Iris pigment epithelial cell (primary cell): ENCODE results near the gene SSBP4.
"Not testable (repeated sequence)": the region's sequence is repeated elsewhere in the genome, so short reads cannot be mapped to it uniquely, and the experiment has no call there.

Experiments used
- DNase-seq: peaks from one replicate; pipeline ENCODE4 v3.0.0-alpha.2; 2011; ENCODE audit warnings: low read depth

SSBP4 gene

DNA sequence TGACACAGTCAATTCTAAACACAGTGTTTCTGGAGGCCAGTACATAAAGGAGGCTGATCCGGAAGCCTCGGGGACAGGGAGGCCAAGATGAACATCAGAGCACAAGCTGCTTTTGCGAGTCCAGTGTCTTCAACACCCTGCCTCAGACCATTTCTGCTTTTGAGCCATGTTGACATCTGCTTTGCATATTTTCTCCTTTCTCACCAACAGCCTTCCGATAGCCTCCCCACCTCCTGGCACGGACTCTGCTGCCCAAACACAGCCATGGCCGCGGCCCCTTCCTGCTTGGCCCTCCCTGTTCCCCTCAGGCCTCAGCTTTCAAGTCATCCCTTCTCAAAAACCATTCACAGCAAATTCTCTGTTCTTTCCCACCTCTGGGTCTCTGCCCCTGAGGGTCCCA lies 25.4 kb upstream of the SSBP4 start:
- DNase-seq: no peak

DNA sequence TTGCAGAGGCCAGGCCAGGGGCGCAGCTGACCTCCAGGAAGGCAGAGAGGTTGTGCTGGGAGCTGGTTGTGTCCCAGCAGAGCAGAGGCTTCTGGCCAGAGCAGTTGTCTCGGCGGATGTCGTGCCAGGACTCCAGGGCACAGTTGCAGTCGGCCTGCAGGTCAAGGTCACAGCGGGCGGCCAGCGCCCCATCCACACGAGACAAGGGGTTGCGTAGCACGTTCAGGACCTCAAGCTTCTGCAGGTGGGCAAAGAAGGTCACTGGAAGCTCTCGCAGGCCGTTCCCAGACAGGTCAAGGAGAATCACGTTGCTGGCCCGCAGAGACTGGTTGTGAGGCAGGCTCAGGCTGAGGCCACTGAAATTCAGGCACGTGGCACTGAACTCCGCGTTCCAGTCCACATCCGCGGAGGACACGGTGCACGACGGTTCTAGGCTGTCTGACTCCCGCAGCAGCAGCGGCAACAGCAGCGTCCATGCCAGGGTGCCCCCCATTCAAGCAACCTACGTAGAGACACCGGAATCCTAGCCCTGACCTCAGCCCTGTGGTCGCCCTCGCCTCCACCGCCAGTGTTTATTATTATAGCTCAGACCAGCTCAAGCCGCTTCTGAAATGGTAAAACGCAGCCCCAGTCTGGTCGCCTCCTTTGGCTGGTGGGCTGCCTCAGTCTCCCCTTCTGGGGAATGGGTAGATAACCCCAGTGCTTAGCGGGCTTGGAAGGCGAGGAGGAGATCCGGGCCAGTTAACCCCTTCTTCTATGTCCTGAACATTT lies 22.5 kb upstream of the SSBP4 start:
- no peak for DNase-seq

DNA sequence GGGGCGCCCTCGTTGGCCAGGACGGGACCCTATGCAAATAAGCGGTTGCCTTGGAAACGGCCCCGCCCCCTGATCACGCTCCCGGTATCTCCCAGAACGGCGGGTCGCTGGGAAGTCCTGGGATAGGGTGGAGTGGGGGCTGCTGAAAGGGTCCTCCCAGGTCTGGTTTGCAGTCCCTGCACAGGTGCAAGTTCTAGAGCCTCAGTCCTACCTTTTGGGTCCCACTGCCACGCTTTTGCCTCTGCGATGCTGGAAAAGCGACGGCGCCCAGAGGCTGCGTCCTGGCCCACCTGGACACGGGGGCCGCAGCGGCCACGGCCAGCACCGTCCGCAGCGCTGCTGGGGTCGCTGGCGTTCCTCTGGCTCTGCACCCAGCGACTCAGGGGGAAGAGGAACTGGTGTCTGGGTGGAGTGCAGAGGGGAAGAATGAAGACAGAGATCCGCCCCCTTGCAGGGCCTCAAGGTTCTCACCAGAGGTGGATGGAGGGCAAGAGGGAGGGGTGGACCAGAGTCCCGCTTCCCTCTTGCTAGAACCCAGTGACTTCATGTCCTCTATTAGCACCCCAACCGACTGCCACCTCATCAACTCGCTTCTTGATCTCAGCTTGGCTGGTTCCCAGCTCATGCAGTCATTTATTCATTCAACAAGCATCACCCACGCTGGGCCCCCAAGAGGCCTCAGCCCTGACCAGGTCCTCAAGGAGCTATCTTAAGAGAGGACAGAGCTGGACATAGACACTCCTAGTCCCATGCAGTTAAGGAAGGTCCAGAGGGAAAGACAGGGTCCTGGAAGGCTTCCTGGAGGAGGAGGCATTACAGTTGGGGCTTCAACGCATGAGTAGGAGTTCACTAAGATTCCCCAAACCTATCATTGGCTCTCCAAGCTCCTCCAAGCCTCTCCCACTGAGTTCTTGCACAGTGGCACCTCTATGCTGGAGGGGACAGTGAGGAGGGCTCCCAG lies 21.7 kb upstream of the SSBP4 start, which contains the start of gene LRRC25:
Gene LRRC25 (minus strand): TSS at position 381 of the 961 bp plus-strand sequence. CDS start 659 bp downstream, outside the sequence.
- DNase-seq: no peak

DNA sequence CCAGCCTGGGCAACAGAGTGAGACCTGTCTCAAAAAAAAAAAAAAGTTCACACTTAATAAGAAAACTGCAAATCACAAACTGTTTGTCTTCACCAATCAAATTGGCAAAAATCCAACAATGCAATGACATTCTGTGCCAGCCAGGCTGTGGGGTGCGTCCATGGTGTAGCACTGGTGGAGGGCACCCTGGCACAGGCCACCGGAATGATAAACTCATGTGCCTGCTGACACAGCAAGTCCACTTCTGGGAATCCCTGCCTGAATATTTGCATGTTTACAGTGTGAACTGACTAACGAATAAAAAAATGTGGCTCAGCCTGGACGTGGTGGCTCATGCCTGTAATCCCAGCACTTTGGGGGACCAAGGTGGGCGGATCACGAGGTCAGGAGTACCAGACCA lies 20.2 kb upstream of the SSBP4 start:
- DNase-seq: peak; percentile 79

DNA sequence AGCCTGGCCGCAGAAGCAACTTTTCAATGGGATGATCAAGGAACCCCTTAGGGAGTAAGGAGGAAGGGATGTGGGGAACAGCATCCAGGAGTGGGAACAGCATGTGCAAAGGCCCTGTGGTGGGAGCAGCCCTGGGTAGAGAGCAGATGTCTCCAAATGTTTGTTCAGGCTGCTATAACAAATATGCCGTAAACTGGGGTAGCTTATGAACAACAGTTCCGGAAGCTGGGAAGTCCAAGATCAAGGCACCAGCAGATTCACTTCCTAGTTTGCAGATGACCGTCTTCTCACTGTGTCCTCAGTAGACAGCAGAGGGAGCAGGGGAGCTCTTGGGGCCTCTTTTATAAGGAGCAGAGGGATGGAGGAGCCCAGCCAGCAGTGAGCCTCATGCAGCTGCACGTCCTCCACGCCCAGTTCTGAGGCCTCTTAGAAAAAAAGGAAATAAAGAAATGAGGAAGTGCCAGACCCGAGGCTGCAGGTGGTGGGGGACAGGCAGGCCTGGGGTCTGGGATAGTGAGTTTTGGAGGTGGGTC lies 17.6 kb upstream of the SSBP4 start:
- peak; percentile 71 for DNase-seq

DNA sequence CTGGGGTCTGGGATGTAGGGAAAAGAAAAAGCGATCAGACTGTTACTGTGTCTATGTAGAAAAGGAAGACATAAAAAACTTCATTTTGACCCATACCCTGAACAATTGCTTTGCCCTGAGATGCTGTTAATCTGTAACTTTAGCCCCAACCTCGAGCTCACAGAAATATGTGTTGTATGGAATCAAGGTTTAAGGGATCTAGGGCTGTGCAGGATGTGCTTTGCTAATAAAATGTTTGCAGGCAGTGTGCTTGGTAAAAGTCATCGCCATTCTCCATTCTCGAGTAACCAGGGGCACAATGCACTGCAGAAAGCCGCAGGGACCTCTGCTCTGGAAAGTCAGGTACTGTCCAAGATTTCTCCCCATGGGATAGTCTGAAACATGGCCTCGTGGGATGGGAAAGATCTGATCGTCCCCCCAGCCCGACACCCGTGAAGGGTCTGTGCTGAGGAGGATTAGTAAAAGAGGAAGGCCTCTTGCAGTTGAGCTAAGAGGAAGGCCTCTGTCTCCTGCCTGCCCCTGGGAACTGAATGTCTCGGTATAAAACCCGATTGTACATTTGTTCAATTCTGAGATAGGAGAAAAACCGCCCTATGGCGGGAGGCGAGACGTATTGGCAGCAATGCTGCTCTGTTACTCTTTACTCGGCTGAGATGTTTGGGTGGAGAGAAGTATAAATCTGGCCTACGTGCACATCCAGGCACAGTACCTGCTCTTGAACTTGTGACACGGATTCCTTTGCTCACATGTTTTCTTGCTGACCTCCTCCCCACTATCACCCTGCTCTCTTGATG lies 16.5 kb upstream of the SSBP4 start:
- DNase-seq: not testable (repeated sequence)

DNA sequence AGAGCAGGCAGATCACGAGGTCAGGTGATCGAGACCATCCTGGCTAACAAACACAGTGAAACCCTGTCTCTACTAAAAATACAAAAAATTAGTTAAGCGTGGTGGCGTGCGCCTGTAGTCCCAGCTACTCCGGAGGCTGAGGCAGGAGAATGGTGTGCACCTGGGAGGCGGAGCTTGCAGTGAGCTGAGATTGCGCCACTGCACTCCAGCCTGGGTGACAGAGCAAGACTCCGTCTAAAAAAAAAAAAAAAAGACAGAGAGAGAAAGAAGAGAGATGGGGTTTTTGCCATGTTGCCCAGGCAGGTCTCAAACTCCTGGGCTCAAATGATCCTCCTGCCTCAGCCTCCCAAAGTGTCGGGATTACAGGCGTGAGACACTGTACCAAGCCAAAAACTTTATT lies 13.4 kb upstream of the SSBP4 start:
- DNase-seq: not testable (repeated sequence)

DNA sequence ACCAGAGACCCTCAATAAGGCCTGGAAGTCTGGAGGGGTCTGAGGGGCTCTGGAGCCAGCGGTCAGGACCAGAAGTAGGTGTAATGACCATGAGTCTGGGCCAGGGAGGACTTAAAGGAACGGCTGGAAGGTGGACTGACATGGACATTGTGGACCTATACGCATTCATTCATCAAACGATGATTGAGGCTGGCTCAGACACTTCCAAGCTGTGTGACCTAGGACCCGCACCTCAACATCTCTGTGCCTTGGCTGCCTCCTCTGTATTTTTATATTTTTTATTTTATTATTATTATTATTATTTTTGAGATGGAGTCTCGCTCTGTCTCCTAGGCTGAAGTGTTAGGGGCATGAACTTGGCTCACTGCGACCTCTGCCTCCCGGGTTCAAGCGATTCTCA lies 12.4 kb upstream of the SSBP4 start:
- no peak for DNase-seq

DNA sequence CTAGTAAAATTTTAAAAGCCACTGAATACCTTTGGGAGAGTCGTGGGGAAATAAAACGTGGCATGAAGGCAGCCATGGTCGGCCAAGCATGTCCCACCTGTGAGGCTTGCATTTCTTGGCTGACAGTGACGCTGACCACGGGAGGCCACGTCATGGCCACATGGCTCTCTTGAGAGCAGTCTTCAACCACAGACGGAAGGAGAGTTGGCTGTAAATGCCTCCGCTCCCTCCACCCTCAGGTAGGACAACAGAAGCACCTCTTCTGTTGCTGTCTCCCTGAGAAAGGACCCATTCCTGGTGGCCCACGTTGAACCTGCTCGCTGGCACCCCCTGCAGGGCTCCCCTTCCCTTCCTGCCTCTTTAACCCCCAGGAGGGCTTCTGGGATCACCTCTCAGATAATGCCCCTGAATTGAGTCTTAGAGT lies 11.1 kb upstream of the SSBP4 start:
- DNase-seq: no peak

DNA sequence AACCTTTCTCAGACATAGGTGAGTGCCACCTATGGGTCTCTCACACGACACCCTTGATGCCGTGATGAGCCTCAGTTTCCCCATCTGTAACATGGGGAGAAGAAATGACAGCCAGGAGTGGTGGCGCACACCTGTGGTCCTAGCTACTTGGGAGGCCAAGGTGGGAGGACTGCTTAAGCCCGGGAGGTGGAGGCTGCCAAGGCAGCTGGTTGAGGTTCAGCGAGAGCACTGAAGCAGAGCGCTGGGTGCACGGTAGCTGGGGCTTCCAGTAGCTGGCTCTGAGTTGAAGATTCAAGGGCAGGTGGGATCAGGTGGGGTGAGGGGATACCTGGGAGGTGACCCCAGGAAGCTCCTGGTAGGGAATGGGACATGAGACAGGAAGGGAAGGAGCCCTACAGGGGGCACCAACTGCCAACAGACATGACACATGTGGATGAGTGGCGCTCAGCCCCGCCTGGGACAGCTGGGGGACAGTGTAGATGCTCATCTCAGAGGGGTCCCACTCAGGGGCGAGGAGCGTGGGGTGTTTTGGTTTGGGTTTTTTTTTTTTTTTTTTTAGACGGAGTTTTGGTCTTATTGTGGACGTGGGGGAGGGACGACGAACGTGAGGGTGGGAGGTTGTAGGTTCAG lies 6.5 kb upstream of the SSBP4 start:
- no peak for DNase-seq

DNA sequence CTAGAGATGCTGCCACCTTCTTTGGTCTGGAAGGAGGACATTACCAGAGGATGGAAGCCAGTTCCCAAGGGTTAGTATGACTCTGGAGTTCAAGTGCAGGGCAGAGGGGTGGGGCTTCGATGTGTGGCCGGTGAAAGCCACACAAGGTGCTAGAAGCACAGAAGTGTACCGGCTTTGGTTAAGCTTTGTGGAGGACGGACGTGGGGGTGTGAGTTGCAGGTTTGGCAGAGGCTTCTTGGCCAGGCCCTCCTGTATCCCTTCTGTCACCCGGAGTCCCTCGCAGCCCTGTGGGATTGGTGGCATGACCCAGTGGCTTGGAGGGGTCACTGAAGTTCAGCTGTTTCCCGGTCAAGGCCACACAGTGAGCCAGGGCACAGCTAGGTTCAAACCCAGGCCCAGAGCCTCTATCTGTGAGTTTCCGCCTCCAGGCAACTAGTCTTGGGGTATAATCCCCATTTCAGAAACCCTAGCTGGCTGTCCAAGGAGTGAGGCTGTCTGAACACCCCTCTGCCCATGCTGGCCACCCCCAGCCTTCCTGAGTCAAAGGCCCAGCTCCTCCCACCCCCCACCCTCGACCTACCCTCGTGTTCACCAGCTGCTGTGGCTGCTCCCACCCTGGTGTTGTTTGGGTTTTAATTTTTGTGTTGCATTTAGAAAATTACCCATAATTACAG lies 4.6 kb upstream of the SSBP4 start:
- DNase-seq: peak; percentile 55

DNA sequence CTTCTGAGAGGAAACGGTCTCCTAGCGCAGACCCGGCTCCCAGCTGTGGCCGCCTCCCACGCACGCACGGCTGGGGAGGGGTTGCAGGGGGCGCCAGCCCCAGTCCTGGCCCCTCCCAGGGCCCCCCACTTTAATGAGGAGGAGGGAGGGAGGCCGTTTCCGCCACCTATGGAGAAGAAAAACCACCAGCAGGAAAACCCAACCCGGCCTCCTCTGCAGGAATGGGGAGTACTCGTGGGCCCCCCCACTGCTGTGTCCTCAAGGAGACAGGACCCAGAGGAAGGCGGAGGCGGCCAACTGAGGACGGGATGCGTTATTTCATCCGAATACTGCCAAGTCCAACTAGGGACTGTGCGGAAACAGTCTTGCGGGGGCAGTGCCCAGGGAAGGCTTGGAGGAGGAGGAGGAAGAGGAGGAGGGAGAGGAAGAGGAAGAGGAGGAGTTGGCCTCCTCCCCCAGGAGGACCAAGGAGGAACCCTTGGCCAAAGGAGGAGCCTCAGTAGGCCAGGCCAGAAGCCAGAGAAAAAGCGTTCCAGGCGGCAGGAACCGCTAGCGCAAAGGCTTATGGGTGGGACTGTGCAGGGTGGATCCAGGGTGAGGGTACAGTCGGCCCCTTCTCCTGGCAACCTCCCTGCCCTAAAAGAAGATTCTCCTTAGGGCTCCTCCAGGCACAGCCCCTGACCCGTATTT lies 3.9 kb upstream of the SSBP4 start:
- DNase-seq: peak; percentile 70

DNA sequence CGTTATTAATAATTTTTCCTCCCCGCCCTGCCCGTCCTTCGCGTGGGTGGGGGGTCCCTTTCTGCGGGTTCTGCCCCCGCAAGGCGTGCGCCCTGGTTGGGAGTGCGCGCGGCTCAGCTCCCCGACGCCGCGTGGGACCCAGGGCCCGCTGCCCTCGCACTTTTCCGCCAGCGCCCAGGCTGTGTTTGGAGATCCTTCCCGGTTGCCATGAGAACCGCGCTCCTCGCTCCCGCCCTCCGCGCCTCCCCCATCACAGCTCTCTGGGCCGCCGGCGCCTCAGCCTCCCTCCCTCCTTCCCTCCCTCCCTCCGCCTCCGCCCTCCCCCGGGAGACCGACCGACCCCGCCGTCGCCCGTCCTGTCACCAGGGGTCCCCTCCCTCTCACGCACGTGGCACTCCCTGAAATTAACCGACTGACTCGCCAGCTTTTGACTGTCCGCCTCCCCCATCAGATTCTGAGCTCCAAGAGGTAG lies 2.4 kb upstream of the SSBP4 start:
- DNase-seq: peak; percentile 90

DNA sequence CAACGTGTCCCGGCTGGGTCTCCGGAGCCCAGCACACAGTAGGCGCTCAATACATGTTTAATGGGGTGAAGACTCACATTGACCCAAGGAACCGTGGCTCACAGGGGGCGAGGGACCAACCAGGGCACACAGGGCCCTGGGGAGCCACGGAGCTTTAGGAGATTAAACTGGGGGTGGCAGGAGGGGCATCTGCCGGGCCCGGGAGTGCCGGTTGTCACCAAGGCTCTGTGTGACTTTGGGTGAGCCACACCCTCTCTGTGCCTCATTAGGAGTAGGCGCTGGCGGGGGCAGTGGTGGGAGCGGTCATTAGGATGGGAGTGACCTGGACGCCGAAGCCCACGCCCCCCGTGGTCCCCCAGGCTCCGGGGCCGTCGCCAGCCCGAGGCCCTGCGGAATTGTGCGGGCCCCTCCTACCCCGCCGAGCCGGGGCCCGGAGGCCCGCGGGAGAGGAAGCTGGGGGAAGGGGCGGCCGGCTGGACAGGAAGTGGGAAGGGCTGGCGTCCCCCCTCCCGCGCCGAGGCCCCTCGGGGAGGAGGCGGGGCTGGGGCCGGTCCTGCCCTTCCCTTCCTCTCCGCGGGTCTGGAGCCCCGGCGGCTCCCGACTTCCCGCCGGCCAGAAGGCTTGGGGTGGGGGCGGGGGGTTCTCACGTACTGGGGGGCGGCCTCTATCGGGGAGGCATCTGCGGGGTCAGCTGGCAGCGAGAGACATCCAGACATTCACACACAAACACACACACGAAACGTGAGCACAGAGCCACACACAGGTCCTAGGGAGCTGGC lies 1.8 kb upstream of the SSBP4 start:
- DNase-seq: peak; percentile 81

DNA sequence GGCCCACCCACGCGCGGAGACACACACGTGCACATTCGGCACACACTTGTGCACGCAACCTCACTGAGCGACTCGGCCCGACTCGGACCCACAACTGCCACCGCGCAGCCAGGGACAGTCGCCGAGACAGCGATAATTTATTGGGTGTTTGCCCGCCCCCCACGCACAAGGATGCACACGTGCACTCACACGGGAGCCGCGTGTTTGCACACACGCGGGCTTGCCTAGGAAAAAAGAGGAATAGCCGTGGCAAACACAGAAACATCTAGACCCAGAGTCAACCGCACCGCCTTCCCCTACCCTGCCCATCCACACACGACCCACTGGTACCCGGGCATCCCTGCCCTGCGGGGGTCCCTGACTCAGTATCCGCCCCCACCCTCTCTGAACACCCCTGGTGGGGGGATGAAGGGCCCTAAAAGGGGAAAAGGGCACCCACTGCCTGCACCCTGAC lies 1.1 kb upstream of the SSBP4 start:
- DNase-seq: no peak

DNA sequence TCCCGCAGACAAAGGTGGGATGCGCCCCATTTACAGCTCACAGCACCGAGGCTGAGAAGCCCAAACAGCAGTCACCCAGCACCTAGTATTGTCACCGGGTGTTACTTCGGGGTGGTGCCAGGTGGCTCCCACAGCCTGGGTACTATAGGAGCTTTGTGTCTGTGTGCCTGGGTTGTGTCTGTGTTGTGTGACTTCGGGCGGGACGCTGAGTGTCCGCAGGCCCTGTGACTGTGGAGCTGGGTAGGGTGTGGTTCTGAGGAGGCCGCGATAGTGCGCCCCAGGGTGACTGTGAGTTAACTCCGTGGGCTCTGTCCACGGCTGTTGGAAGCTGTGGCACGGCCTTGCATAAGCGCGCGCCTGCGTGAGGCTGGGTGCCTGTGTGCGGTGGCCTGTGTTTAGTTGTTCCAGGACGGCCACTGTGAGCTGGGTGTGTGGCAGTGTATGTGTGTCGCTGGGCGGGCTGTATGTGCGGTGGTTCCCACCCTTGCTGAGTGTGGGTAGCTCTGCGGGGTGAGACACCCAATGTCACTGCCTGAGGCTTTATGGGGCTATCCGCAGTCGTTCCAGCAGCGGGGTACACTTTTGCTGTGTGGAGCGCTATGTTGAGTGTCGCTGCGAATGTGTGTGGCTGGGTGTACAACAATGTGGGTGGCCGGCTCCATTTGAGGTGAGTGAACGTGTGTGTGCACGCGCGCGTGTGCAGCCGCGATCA lies 559 bp upstream of the SSBP4 start:
- DNase-seq: no peak

DNA sequence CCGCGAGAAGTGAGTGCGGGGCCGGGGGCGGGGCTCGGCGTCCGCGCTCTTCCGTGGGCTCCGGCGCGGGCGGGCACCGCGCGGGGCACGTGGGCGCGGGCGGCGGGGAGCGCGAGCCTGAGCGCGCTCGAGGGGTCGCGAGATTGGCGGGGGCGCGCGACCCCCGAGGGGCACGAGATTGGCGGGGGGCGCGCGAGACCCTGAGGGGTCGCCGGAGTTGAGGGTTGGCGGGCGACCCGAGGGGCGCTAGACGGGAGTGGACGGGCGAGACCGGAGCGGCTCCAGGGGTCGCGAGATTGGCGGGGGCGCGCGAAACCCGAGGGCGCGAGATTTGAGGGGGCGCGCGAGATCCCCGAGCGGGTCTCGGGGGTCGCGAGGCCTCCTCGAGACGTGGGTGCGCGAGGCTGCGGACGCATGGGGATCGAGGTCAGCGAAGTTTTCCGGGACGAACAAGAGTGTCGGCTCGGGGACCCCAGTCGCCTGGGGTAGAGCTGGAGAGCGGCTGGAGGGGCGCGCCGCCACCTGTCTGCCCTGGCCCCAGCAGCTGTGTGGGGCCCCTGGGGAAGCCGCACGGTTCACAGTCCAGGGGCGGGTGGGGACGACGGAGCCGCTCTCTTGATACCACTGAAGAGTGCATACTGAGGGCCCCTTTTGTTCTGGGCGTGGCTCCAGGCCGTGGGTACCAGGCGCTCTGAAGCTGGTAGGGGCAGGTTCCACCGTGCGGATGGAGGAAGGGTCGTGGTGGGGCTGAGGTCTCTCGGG lies 682 bp downstream of the SSBP4 start:
- no peak for DNase-seq

DNA sequence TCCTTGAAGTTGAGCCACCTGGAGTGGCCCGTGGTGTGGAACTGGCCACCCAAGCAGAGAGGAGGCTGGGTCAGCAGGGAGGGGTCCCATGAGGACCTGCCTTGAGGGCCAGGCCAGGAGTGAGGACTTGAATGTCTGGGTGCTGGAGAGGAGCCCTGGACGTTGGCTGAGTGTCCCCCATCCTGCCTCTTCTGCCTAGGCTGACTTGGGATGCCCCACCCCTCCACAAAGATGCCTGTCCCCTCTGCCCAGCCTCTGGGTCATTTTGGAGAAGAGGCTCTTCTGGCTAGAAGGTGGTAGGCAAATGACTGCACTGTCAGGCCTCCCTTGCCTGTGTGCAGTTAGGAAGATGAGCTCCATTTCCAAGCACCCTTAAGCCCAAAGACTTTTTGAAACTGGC lies 1.7 kb downstream of the SSBP4 start:
- DNase-seq: no peak
